Smooth muscle cell (in vitro differentiated cells): ENCODE data around the gene ETFBKMT. TPM values are rescaled to one million over a fixed set of nuclear protein-coding genes. Genes with fewer than 3 reads are reported as not detected.

ENCODE experiments used
- DNase-seq: peaks from one replicate; lab custom pipeline; 2025; ENCODE audit not compliant: unreplicated experiment; lab: John Stamatoyannopoulos, UW
- H2AFZ ChIP-seq: fragments of 200-600 bp; sonication (generic); 2 replicates; pipeline ENCODE4 v1.6.0; 2016; ENCODE audit warnings: antibody characterized with exemption, low read depth, mild to moderate bottlenecking
- H3F3A ChIP-seq: fragments of 200-600 bp; sonication (generic); 2 replicates; pipeline ENCODE4 v1.6.0; 2017; ENCODE audit warnings: antibody characterized with exemption, low read depth
- H3K27ac ChIP-seq: fragments of 200-600 bp; sonication (generic); 2 replicates; pipeline ENCODE4 v1.5.1; 2016; ENCODE audit warnings: low read depth, mild to moderate bottlenecking
- H3K27me3 ChIP-seq: fragments of 200-600 bp; sonication (generic); 2 replicates; pipeline ENCODE4 v1.6.1; 2016; ENCODE audit warnings: low read depth, mild to moderate bottlenecking
- H3K36me3 ChIP-seq: fragments of 200-600 bp; sonication (generic); 2 replicates; pipeline ENCODE4 v1.5.1; 2016; ENCODE audit warnings: low read depth
- H3K4me1 ChIP-seq: fragments of 200-600 bp; sonication (generic); 2 replicates; pipeline ENCODE4 v1.5.1; 2016; ENCODE audit warnings: low read depth
- H3K4me2 ChIP-seq: fragments of 200-600 bp; sonication (generic); 2 replicates; pipeline ENCODE4 v1.6.0; 2016; ENCODE audit warnings: mild to moderate bottlenecking
- H3K4me3 ChIP-seq: fragments of 200-600 bp; sonication (generic); 2 replicates; pipeline ENCODE4 v1.5.1; 2016; ENCODE audit warnings: mild to moderate bottlenecking
- H3K79me2 ChIP-seq: fragments of 200-600 bp; sonication (generic); 2 replicates; pipeline ENCODE4 v1.6.0; 2016; ENCODE audit warnings: low read depth, mild to moderate bottlenecking
- H3K9ac ChIP-seq: fragments of 200-600 bp; sonication (generic); 2 replicates; pipeline ENCODE4 v1.6.0; 2016; ENCODE audit warnings: low read depth
- H3K9me3 ChIP-seq: fragments of 200-600 bp; sonication (generic); replicated peaks from 2 replicates; pipeline ENCODE4 v1.5.1; 2016; ENCODE audit warnings: low read depth
- H4K20me1 ChIP-seq: fragments of 200-600 bp; sonication (generic); 2 replicates; pipeline ENCODE4 v1.6.0; 2016; ENCODE audit warnings: low read depth
- CTCF ChIP-seq: fragments of 200-600 bp; sonication (generic); IDR thresholded peaks from 2 replicates; pipeline ENCODE4 v1.5.1; 2017; ENCODE audit warnings: borderline replicate concordance, mild to moderate bottlenecking, antibody characterized with exemption; ENCODE audit not compliant: insufficient read depth, poor library complexity, severe bottlenecking
- WGBS: methylation state at CpG from one replicate; pipeline ENCODE4 v1.1.7; 2016; ENCODE audit warnings: low lambda C conversion rate; 5-methylcytosine and 5-hydroxymethylcytosine counted together
- polyA plus RNA-seq: library from polyadenylated mRNA; unstranded; fragments of >200 nt; fragmentation: Nextera tagmentation; extraction: Ambion mirVana; gene quantifications from 2 replicates; pipeline ENCODE4 v1.2.1, GENCODE V29; 2016
- total RNA-seq: library from RNA; depleted of rRNA; stranded (reverse); fragments of >200 nt; gene quantifications from 2 replicates; pipeline ENCODE4 v1.2.3, GENCODE V29; 2014

Gene ETFBKMT
- total RNA-seq, result 2.2 and 2.9 TPM in 2 replicates
- polyA plus RNA-seq, result 1.7 and 1.8 TPM in 2 replicates

GRCh38 chr12:31659087-31659942 is at the start of gene ETFBKMT:
TSS of gene ETFBKMT (plus strand) at chr12:31659688. CDS start at chr12:31661954, 2,266 bp downstream.
- Histone ChIP-seq H3K4me1 (peaks cover 6% of the 10 kb centered on the region), H4K20me1 (no peaks in the 10 kb centered on the region), H3K79me2 (no peaks in the 10 kb centered on the region), H3K4me3 (peak within 1 kb of the TSS; percentile 75), H2AFZ (peak within 1 kb of the TSS; percentile 100), H3K4me2 (peak within 1 kb of the TSS; percentile 97), H3K9ac (peak within 1 kb of the TSS; percentile 90), H3F3A (no peaks in the 10 kb centered on the region), H3K36me3 (no peaks in the 10 kb centered on the region), H3K27ac (peak within 1 kb of the TSS; percentile 92), H3K27me3 (no peaks in the 10 kb centered on the region), H3K9me3 (no peaks in the 10 kb centered on the region)
- TF ChIP-seq CTCF, result peak; percentile 22
- peak; percentile 80 for DNase-seq
- 9% methylated on average over 47 of the region's 47 CpGs for WGBS

- no peak overlapping the region for H3K27ac ChIP-seq
- H3K9ac ChIP-seq, result no peak overlapping the region
- H3K4me1 ChIP-seq, result no peaks in the 10 kb centered on the region
- no peak for DNase-seq
- WGBS, result 90% methylated on average over 2 of the region's 2 CpGs
- no peak overlapping the region for H2AFZ ChIP-seq
- H3K4me3 ChIP-seq, result no peak overlapping the region
- H3F3A ChIP-seq, result no peaks in the 10 kb centered on the region
- no peak overlapping the region for H3K4me2 ChIP-seq
- H3K36me3 ChIP-seq, result no peaks in the 10 kb centered on the region
- no peaks in the 10 kb centered on the region for H3K9me3 ChIP-seq
- H3K79me2 ChIP-seq, result no peaks in the 10 kb centered on the region
- H3K27me3 ChIP-seq, result no peaks in the 10 kb centered on the region
- no peaks in the 10 kb centered on the region for H4K20me1 ChIP-seq
- no peak for TF ChIP-seq CTCF
Measured at GRCh38 chr12:31612819-31613218, 46.7 kb upstream of the ETFBKMT start.

GRCh38 chr12:31618228-31619025 is 41.1 kb upstream of the ETFBKMT start:
- Histone ChIP-seq H3K4me1 (peaks cover 5% of the 10 kb centered on the region), H3K9ac (no peak overlapping the region), H2AFZ (no peak overlapping the region), H3K27ac (no peak overlapping the region), H3F3A (no peaks in the 10 kb centered on the region), H3K36me3 (no peaks in the 10 kb centered on the region), H3K27me3 (no peaks in the 10 kb centered on the region), H3K4me2 (peak overlapping the region; percentile 69), H3K79me2 (no peaks in the 10 kb centered on the region), H3K9me3 (no peaks in the 10 kb centered on the region), H3K4me3 (no peak overlapping the region), H4K20me1 (no peaks in the 10 kb centered on the region)
- DNase-seq, result no peak
- TF ChIP-seq CTCF, result no peak
- 59% methylated on average over 3 of the region's 3 CpGs for WGBS
